Central memory CD4-positive, alpha-beta T cell (primary cell): Measurements from ENCODE around the gene TM9SF1.
"Not testable (repeated sequence)": the region's sequence is repeated elsewhere in the genome, so short reads cannot be mapped to it uniquely, and the experiment has no call there.

Experiments used
- DNase-seq: peaks from one replicate; pipeline ENCODE4 v3.0.0; 2022

TM9SF1 gene

DNA sequence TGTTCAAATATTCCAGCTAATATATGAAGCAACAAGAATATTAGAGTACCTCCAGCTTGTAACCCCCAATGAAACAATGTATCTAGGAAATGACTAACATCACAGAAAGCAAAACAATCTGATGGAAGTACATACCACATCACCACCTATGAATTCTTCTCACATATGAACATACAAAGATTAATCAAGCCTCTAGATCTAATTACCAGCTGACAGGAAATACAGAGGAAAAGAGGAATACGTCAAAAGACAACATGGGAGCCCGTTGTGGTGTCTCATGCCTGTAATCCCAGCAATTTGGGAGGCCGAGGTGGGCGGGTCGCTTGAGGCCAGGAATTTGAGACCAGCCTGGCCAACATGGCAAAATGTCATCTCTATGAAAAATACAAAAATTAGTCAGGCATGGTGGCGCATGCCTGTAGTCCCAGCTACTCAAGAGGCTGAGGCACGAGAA is 29.4 kb upstream of the TM9SF1 start:
- no peak for DNase-seq

- not testable (repeated sequence) for DNase-seq
Measured at GRCh38 chr14:24222987-24223386, 27.7 kb upstream of the TM9SF1 start.

- no peak for DNase-seq
Measured at GRCh38 chr14:24219521-24219920, 24.3 kb upstream of the TM9SF1 start.

DNA sequence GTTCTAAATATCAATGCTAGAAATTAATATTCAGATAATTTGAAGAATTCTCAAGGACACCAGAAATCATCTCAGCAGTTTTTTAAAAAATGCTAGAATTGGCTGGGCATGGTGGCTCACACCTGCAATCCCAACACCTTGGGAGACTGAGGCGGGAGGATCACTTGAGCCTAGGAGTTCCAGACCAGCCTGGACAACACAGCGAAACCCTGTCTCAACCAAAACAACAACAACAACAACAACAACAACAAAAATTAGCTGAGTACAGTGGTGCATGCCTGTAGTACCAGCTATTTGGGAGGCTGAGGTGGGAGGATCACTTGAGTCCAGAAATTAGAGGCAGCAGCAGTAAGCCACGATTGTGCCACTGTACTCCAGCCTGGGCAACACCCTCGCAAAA is 23.8 kb upstream of the TM9SF1 start:
- DNase-seq, result no peak

- DNase-seq, result not testable (repeated sequence)
Measured at GRCh38 chr14:24216876-24217275, 21.6 kb upstream of the TM9SF1 start.

DNA sequence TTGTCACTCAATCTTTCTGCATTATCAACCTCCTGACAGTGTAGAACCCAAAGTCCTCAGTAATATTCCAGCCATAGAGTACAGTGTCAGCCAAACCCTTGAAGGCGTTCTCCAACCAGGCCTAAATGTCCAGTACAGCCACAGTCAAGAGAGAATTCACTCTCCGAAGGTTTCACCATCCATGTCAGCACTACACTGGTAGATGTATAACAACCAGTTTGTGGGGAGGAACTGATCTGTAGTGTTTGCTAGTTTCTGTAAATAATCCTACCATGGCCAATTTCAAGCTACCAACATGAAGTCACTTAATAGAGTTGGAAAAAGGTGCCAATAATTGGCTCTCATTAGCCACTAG is 21.1 kb upstream of the TM9SF1 start:
- DNase-seq, result no peak

- DNase-seq, result peak; percentile 87
Measured at GRCh38 chr14:24215495-24216344, 20.5 kb upstream of the TM9SF1 start, which contains the start of gene MDP1. Gene MDP1, minus strand, starts transcription at chr14:24216066. Its CDS starts 111 bp downstream, at chr14:24215955.

GRCh38 chr14:24213866-24214662 is 18.8 kb upstream of the TM9SF1 start:
- no peak for DNase-seq

DNA sequence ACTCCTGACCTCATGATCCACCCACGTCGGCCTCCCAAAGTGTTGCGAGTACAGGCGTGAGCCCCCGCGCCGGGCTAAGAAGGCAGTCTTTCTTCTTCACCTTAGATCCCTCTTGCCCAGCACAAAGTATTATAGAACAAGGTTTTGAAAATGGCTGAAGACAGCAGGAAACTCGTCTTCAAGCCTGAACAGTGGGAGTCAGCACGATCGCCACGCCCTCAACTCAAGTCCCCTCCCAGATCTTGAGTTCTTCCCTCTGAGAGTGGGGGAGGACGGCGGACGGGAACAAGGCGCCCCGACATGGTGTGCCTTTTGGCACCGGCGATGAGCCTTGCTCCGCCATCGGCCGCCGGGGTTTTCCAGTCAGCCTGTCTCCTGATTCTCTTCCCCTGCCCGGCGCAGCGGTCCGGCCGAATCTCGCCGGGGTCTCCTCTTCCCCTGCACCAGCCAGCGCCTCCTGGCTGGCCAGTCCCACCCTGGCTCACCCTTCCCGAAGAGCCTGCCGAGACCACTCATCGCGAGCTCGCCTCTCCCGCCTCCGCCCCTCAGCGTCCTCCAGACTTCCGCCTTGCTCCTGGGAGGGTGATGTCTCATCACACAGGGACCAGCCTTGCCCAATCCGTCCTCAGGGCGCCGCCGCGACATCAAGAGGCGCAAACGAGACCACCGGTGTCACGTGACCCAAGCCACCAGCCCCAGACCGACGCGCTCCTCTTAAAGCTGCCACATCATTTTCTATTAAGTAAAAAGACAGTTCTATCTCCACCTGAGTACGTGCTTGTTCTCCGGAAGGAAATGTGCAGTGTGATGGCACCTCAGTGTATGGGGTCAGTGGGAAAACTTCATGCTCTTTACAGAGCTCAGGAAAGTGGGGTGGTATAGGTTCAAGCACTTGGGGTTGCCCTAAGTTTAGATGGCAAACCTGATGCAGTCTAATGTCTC is 18.0 kb upstream of the TM9SF1 start, which contains the start of gene CHMP4A:
Gene CHMP4A (minus strand): TSS at position 565 of the 942 bp plus-strand sequence. CDS start 49 bp downstream, at position 516.
- peak; percentile 96 for DNase-seq

DNA sequence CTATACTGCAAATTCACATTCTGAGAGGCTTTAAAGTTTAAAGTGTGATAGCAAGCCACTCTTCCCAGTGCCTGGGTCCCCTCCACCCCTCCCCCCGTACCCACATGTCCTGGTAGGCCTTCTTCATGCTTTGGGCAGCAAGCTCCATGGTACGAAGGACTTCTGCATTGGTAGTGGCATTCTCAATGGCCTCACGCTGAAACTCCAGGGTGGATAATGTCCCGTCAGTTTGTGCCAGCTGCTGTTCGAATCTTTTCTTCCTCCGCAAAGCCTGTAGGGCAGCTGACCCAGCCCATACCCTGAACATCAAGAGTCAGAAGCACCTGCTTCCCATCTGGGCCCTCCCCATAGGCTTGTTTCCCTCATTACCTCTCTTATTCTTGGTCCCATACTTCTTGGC is 16.1 kb upstream of the TM9SF1 start:
- no peak for DNase-seq

- DNase-seq, result no peak
Measured at GRCh38 chr14:24207625-24208024, 12.4 kb upstream of the TM9SF1 start.

DNA sequence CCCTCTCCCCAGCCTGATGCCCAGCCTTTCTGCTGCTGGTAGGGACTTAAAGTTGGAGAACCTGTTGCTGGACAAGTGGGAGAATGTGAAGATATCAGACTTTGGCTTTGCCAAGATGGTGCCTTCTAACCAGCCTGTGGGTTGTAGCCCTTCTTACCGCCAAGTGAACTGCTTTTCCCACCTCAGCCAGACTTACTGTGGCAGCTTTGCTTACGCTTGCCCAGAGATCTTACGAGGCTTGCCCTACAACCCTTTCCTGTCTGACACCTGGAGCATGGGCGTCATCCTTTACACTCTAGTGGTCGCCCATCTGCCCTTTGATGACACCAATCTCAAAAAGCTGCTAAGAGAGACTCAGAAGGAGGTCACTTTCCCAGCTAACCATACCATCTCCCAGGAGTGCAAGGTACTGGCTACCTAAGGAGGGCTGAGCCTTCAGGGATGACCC is 11.9 kb upstream of the TM9SF1 start:
- no peak for DNase-seq

- DNase-seq, result no peak
Measured at GRCh38 chr14:24206260-24207103, 11.2 kb upstream of the TM9SF1 start.

GRCh38 chr14:24204163-24205146 is 9.2 kb upstream of the TM9SF1 start:
- no peak for DNase-seq

GRCh38 chr14:24203249-24203886 is 8.1 kb upstream of the TM9SF1 start:
- not testable (repeated sequence) for DNase-seq

GRCh38 chr14:24202538-24202937 is 7.3 kb upstream of the TM9SF1 start:
- DNase-seq, result not testable (repeated sequence)

DNA sequence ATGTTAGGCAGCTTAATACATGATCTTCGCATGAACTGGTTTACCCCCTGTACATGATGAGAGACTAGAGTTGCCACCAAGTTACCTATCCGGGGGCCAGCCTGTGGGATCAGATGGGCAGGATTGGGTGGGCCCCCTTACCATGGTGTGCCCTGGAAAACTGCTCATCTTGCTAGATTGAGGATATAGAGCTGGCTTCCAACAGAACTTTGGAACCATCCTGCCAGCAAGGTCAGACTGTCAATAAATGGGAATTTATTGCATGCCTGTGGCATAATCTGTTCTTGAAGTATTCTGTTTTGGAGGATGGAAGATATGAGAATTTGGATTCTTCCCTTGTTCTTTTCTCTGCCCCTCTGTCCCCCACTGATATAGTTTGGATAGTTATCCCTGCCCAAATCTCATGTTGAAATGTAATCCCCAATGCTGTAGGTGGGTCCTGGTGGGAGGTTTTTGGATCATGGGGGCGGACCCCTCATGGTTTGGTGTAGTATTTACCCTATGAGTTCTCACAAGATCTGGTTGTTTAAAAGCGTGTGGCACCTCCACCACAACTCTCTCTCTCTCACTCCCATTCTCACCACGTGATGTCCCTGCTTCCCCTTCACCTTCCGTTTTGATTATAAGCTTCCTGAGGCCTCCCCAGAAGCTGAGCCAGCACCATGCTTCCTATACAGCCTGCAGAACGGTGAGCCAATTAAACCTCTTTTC is 3.7 kb upstream of the TM9SF1 start:
- DNase-seq, result no peak

GRCh38 chr14:24197056-24197450 is 1.8 kb upstream of the TM9SF1 start:
- DNase-seq, result no peak
